NCI-H2196 treated with DMSO at 0.1 percent for 48 hours (cell line): ENCODE measurements around the gene CDK6.

Experiments used
- DNase-seq: peaks from one replicate; lab custom pipeline; 2025; ENCODE audit not compliant: unreplicated experiment; lab: John Stamatoyannopoulos, UW

CDK6 gene

GRCh38 chr7:92740134-92740533 lies 96.2 kb downstream of the CDK6 start:
- DNase-seq = no peak

DNA sequence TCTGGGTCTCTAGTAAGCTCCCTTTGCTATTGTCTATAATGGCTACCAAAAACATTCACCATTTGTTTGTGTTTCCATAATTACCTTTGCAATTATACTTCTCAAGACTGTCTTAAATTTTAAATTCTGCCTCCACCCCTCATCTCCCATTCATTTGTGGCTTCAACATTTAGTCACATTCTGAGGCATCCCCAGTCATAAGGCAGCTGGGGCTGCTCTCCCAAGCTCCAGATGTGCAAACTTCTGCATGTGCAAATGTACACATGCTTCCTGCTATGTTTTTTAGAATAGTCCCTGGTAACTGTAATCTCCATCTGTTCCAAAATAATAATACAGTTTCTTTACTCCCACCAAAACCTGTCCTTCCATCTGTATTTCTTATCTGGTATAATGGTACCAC lies 97.3 kb downstream of the CDK6 start:
- no peak for DNase-seq

GRCh38 chr7:92737706-92738105 lies 98.7 kb downstream of the CDK6 start:
- DNase-seq = no peak

DNA sequence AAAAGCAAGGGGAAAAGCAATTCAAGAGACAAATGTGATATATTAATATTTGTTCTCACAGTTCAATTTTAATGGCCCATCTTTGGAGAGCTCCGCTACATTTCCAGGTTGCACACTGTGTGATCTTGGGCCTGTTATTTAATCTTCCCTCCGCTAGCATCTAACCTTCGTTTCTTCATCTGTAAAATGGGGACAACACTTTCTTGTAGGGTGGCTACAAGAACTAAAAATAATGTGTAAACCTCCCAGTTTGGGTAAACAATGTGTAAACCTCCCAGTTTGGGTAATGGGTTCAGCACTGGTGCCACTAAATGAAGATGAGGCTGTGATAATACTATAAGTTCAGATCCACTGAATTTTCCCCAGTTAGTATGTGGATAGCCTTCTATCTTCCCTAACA lies 99.5 kb downstream of the CDK6 start:
- DNase-seq = no peak

GRCh38 chr7:92735707-92736106 lies 100.7 kb downstream of the CDK6 start:
- no peak for DNase-seq

GRCh38 chr7:92732316-92733036 lies 103.9 kb downstream of the CDK6 start:
- no peak for DNase-seq

DNA sequence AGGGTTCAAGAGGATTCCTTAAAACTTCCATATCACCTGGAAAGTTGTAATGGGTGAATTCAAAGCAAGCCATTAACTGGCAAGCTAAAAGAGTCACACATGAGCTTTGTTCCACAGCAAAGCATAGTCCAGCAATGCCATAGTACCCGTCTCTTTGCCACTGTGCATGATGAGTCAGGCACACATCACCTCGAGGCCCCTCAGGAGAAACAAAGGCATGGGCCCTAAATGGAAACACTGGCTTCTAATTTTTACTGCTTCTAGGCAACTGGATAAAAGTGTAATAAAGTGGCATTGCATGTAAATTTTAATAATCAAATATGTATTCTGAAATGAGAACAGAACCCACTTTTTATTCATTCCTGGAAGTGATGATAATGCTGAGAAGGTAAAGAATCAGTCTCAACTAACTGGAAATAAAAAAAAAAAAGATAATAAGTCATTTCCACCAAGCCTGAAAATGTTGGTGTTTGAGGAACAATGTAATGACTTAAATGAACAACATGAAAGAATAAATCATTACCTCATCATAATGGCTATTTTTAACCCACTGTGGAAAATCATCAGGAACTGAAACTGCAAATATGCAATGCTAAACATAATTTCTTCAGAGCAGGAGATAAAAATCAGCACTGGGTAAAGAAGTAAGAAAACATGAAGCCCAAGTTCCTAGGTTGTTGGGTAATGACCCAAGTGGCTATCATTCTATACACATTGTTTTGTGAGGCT lies 104.9 kb downstream of the CDK6 start:
- DNase-seq = no peak

GRCh38 chr7:92730808-92731207 lies 105.6 kb downstream of the CDK6 start:
- no peak for DNase-seq

GRCh38 chr7:92729751-92730150 lies 106.6 kb downstream of the CDK6 start:
- no peak for DNase-seq

- no peak for DNase-seq
Observed at GRCh38 chr7:92729172-92729571, 107.2 kb downstream of the CDK6 start.

GRCh38 chr7:92727755-92728154 lies 108.6 kb downstream of the CDK6 start:
- no peak for DNase-seq

DNA sequence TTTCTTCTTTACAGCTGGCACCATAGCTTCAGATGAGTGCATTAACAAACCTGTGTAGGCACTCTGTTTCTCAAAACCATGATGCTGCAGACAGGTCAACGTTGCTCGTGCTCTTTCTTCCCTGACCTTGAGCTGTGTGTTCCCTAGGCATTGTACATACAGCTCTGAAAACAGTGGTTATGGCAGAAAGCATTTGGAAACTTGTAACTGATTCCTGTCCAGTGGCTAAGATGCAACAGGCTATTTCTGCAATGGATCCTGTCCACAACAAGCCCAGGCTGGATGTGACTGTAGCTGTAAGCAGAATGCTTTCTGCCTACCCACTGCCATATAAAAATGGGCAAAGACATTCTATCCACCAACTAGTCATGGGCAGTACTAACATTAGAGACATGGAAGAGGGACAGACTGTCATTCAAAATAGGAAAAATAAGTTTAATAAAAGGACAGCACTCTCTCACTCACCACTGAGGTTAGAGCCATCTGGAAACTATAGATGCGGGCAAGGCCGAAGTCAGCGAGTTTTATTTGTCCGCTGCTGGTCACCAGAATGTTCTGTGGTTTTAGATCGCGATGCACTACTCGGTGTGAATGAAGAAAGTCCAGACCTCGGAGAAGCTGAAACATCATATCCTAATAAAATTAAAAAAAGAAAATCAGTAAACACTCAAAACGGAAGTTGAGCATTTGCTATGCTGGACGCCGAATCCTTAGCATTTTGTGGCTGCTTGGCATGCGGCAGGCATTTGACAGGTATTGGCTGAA lies 111.0 kb downstream of the CDK6 start:
- no peak for DNase-seq

DNA sequence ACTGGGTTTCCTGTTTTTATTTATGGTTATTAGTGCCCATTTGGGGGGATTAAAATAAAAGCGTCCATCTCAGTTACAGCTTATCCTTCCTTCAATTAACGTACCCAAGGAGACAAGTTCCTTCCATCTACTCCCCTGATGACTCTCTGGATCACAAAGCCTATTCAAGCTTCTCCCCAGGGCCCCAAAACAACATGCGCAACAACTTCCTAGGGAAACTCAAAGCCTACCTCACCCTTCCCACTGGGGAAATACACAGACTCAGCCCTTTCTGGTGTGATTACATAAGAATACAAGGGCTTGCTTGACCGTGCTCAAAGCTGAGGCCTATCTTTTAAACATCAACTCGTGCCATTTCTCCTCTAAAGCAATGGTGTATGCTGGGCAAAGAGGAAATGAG lies 112.4 kb downstream of the CDK6 start:
- DNase-seq = no peak

- no peak for DNase-seq
Observed at GRCh38 chr7:92723205-92723604, 113.2 kb downstream of the CDK6 start.

DNA sequence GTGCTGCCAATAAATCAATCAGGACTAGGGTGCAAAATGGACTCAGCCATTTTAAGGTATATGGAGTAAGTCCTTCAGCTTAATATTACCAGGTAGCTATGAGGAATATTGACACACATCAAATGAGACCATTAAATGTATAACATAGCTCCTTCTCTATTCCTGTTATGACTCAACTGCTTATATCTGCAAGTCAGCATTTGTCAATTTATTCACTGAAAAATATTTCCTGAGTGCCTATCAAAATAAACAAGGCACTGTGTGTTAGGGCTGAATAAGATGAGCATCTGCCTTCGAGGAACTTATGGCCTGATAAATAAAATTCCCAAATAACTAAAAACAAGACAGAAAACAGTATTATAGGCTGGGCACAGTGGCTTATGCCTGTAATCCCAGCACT lies 113.8 kb downstream of the CDK6 start:
- DNase-seq = no peak

- no peak for DNase-seq
Observed at GRCh38 chr7:92720604-92721350, 115.6 kb downstream of the CDK6 start.

- peak; percentile 63 for DNase-seq
Observed at GRCh38 chr7:92717993-92718716, 118.2 kb downstream of the CDK6 start.

DNA sequence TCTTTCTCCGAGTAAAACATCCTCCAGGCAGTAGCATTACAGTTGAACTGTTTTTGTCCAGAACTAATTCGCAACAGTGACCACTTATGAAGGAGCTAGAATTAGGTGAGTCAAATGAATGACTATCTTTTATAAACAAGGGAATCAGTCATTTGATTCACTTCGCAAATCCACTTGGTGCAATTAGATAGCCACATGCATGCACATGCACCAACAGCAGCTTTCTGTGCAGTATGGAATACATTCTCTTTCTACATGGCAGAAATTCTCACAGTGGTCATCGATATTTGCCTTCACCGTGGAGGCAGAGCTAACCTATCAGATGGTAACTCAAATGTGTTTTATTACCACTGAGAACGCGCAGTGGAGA lies 118.8 kb downstream of the CDK6 start:
- DNase-seq = no peak

DNA sequence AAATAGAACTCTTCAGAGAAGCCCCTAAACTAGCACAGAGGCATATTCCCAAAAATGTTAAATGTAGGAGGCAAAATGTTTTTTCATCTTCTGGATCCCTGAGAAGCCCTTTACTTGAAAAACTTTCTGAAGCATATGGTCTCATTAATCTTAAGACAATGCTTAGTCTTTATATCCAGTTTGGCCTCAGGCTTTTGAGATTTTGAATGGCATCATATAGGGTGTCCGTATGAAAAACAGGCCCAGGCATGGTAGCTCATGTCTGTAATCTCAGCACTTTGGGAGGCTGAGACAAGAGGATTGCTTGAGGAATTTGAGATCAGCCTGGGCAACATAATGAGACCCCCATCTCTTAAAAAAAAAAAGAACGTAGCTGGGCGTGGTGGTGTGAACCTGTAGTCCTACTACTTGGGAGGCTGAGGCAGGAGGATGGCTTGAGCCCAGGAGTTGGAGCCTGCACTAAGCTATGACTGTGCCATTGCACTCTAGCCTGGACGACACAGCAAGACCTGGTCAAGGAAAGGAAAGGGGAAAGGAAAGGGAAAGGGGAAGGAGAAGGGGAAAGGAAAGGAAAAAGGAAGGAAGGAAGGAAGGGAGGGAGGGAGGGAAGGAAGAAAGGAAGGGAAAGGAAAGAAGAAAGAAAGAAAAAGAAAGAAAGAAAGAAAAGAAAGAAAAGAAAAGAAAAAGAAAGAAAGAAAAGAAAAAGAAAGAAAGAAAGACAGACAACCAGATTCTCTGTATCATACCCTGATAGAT lies 119.4 kb downstream of the CDK6 start:
- no peak for DNase-seq

GRCh38 chr7:92715963-92716362 lies 120.4 kb downstream of the CDK6 start:
- no peak for DNase-seq
